H1 (cell line): ENCODE results near the gene PTPN21. TPM values are rescaled to one million over a fixed set of nuclear protein-coding genes. Genes with fewer than 3 reads are reported as not detected.

Experiments used
- polyA plus RNA-seq, 7 experiments: library from polyadenylated mRNA; depleted of rRNA in 3 of 7; stranded (reverse) in 5 of 7; unstranded in 2 of 7; fragments of >200 nt in 5 of 7; fragments of 200-250 nt in 2 of 7; gene quantifications; 1 replicate in 5 of 7; 2 replicates in 1 of 7; 4 replicates in 1 of 7; pipeline versions ENCODE4 v1.2.1 to v1.2.3, GENCODE V29; 2011 to 2013; ENCODE audit warnings: missing spikeins in 2 of 7, mixed read lengths in 2 of 7
- total RNA-seq: library from RNA; stranded (reverse); fragmentation: NEBNext Ultra II Directional; extraction: Animal tissue kit (Norgen Biotek cat#: 25700); gene quantifications from 2 replicates; pipeline ENCODE4 v1.2.1, GENCODE V29; 2021
- TF ChIP-seq, protein P1 (sequence below): fragments of 300-600 bp; sonication (generic); IDR thresholded peaks from 2 replicates; pipeline ENCODE4 v1.7.1; 2012; ENCODE audit warnings: low read length, moderate library complexity, mild to moderate bottlenecking, inconsistent platforms; ENCODE audit not compliant: insufficient replicate concordance

PTPN21 gene
- total and polyA plus RNA-seq, 2 of the 8 experiments (the other 6 are each of a cell fraction or from before 2014, with no cell fraction given): 6.5 to 16.1 TPM

DNA sequence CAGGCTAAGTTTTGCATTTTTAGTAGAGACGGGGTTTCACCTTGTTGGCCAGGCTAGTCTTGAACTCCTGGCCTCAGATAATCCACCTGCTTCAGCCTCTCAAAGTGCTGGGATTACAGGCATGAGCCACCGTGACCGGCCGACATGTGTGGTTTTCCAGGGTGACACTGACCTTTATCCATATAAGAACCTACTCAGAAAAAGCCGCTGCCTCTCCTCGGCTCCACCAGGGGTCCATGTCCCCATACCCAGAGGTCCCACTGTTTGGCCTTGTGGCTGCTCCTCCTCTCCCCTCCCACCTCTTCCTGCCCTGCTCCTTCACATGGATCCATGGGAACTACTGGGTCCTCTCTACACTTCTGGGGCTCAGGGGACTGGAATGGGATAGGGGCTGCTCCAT is 64.6 kb downstream of the PTPN21 start (continued):
- TF ChIP-seq, protein P1, sequence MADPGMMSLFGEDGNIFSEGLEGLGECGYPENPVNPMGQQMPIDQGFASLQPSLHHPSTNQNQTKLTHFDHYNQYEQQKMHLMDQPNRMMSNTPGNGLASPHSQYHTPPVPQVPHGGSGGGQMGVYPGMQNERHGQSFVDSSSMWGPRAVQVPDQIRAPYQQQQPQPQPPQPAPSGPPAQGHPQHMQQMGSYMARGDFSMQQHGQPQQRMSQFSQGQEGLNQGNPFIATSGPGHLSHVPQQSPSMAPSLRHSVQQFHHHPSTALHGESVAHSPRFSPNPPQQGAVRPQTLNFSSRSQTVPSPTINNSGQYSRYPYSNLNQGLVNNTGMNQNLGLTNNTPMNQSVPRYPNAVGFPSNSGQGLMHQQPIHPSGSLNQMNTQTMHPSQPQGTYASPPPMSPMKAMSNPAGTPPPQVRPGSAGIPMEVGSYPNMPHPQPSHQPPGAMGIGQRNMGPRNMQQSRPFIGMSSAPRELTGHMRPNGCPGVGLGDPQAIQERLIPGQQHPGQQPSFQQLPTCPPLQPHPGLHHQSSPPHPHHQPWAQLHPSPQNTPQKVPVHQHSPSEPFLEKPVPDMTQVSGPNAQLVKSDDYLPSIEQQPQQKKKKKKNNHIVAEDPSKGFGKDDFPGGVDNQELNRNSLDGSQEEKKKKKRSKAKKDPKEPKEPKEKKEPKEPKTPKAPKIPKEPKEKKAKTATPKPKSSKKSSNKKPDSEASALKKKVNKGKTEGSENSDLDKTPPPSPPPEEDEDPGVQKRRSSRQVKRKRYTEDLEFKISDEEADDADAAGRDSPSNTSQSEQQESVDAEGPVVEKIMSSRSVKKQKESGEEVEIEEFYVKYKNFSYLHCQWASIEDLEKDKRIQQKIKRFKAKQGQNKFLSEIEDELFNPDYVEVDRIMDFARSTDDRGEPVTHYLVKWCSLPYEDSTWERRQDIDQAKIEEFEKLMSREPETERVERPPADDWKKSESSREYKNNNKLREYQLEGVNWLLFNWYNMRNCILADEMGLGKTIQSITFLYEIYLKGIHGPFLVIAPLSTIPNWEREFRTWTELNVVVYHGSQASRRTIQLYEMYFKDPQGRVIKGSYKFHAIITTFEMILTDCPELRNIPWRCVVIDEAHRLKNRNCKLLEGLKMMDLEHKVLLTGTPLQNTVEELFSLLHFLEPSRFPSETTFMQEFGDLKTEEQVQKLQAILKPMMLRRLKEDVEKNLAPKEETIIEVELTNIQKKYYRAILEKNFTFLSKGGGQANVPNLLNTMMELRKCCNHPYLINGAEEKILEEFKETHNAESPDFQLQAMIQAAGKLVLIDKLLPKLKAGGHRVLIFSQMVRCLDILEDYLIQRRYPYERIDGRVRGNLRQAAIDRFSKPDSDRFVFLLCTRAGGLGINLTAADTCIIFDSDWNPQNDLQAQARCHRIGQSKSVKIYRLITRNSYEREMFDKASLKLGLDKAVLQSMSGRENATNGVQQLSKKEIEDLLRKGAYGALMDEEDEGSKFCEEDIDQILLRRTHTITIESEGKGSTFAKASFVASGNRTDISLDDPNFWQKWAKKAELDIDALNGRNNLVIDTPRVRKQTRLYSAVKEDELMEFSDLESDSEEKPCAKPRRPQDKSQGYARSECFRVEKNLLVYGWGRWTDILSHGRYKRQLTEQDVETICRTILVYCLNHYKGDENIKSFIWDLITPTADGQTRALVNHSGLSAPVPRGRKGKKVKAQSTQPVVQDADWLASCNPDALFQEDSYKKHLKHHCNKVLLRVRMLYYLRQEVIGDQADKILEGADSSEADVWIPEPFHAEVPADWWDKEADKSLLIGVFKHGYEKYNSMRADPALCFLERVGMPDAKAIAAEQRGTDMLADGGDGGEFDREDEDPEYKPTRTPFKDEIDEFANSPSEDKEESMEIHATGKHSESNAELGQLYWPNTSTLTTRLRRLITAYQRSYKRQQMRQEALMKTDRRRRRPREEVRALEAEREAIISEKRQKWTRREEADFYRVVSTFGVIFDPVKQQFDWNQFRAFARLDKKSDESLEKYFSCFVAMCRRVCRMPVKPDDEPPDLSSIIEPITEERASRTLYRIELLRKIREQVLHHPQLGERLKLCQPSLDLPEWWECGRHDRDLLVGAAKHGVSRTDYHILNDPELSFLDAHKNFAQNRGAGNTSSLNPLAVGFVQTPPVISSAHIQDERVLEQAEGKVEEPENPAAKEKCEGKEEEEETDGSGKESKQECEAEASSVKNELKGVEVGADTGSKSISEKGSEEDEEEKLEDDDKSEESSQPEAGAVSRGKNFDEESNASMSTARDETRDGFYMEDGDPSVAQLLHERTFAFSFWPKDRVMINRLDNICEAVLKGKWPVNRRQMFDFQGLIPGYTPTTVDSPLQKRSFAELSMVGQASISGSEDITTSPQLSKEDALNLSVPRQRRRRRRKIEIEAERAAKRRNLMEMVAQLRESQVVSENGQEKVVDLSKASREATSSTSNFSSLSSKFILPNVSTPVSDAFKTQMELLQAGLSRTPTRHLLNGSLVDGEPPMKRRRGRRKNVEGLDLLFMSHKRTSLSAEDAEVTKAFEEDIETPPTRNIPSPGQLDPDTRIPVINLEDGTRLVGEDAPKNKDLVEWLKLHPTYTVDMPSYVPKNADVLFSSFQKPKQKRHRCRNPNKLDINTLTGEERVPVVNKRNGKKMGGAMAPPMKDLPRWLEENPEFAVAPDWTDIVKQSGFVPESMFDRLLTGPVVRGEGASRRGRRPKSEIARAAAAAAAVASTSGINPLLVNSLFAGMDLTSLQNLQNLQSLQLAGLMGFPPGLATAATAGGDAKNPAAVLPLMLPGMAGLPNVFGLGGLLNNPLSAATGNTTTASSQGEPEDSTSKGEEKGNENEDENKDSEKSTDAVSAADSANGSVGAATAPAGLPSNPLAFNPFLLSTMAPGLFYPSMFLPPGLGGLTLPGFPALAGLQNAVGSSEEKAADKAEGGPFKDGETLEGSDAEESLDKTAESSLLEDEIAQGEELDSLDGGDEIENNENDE: no peak
- TF ChIP-seq, all 59 proteins: peak for 0
